Suprapubic skin (tissue), 4 donors: ENCODE measurements around the gene PLEKHO2. TPM values are rescaled to one million over a fixed set of nuclear protein-coding genes. Genes with fewer than 3 reads are reported as not detected.

Experiments
- DNase-seq, 2 donors: peaks; one replicate each; pipeline ENCODE4 v3.0.0-alpha.2; 2019; ENCODE audit warnings: low spot score in 2 of 2
- H3K27ac ChIP-seq: fragments of 200-600 bp; sonication (generic); one replicate; pipeline ENCODE4 v1.5.1; 2019
- H3K27me3 ChIP-seq: fragments of 200-600 bp; sonication (generic); one replicate; pipeline ENCODE4 v1.5.1; 2019
- H3K36me3 ChIP-seq: fragments of 200-600 bp; sonication (generic); one replicate; pipeline ENCODE4 v1.5.1; 2019
- H3K4me1 ChIP-seq: fragments of 200-600 bp; sonication (generic); one replicate; pipeline ENCODE4 v1.5.1; 2019
- H3K4me3 ChIP-seq: fragments of 200-600 bp; sonication (generic); one replicate; pipeline ENCODE4 v1.5.1; 2019; ENCODE audit warnings: mild to moderate bottlenecking
- H3K9me3 ChIP-seq: fragments of 200-600 bp; sonication (generic); one replicate; pipeline ENCODE4 v1.5.1; 2019
- CTCF ChIP-seq, 2 donors: fragments of 200-600 bp in 1 of 2; fragments of 450-650 bp in 1 of 2; sonication (generic) in 1 of 2; IDR thresholded peaks; one replicate each; pipeline ENCODE4 v1.5.1; 2016 to 2019; ENCODE audit warnings: antibody characterized with exemption in 2 of 2, mild to moderate bottlenecking in 1 of 2, moderate library complexity in 1 of 2
- EP300 ChIP-seq: sonication (generic); formaldehyde crosslinking; IDR thresholded peaks from one replicate; pipeline ENCODE4 v1.6.1; 2017; ENCODE audit warnings: antibody characterized with exemption
- POLR2A ChIP-seq, 2 donors: fragments of 450-650 bp; IDR thresholded peaks; one replicate each; pipeline ENCODE4 v1.6.1; 2017; ENCODE audit warnings: antibody characterized with exemption in 2 of 2, mild to moderate bottlenecking in 2 of 2, moderate library complexity in 2 of 2
- POLR2AphosphoS5 ChIP-seq, 3 donors: sonication (generic); formaldehyde crosslinking; IDR thresholded peaks; one replicate each; pipeline ENCODE4 v1.6.1; 2017; ENCODE audit warnings: antibody characterized with exemption in 3 of 3
- WGBS: methylation state at CpG from one replicate; pipeline ENCODE4 v1.1.5; 2018; 5-methylcytosine and 5-hydroxymethylcytosine counted together
- total RNA-seq, 4 donors: library from RNA; depleted of rRNA; stranded (reverse); fragments of >200 nt; gene quantifications; one replicate each; pipeline ENCODE4 v1.1.0, GENCODE V29; 2016

PLEKHO2 gene
- total RNA-seq, 4 donors from 2014 or later: 6.7 to 13.8 (median 8.0) TPM

GRCh38 chr15:64891561-64891960 lies 49.8 kb downstream of the PLEKHO2 start:
- no peaks in the 10 kb centered on the region for H3K9me3 ChIP-seq
- no peaks in the 10 kb centered on the region for H3K27me3 ChIP-seq
- TF ChIP-seq EP300: no peak
- no peak for TF ChIP-seq CTCF (IDR thresholded peaks at IDR 0.05)
- TF ChIP-seq POLR2AphosphoS5 (IDR thresholded peaks at IDR 0.05): no peak
- no peak for TF ChIP-seq POLR2A (IDR thresholded peaks at IDR 0.05)
- H3K36me3 ChIP-seq: no peaks in the 10 kb centered on the region
- no peak overlapping the region for H3K4me3 ChIP-seq
- peaks cover 43% of the 10 kb centered on the region for H3K4me1 ChIP-seq
- no peak for DNase-seq
- H3K27ac ChIP-seq: no peak overlapping the region

GRCh38 chr15:64892847-64893403 lies 51.2 kb downstream of the PLEKHO2 start:
- Histone ChIP-seq H3K9me3 (no peaks in the 10 kb centered on the region), H3K27ac (peak overlapping the region; percentile 82), H3K4me3 (no peak overlapping the region), H3K36me3 (no peaks in the 10 kb centered on the region), H3K27me3 (no peaks in the 10 kb centered on the region), H3K4me1 (peaks cover 56% of the 10 kb centered on the region)
- DNase-seq: no peak
- WGBS: 93% methylated on average over 8 of the region's 8 CpGs
- TF ChIP-seq CTCF (IDR thresholded peaks at IDR 0.05): no peak
- TF ChIP-seq EP300: no peak
- TF ChIP-seq POLR2A (IDR thresholded peaks at IDR 0.05): no peak
- TF ChIP-seq POLR2AphosphoS5 (IDR thresholded peaks at IDR 0.05): no peak

- Histone ChIP-seq H3K9me3 (no peaks in the 10 kb centered on the region), H3K27ac (peak overlapping the region; percentile 82), H3K4me3 (peak overlapping the region; percentile 25), H3K36me3 (no peaks in the 10 kb centered on the region), H3K4me1 (peaks cover 63% of the 10 kb centered on the region), H3K27me3 (no peaks in the 10 kb centered on the region)
- no peak for TF ChIP-seq CTCF (IDR thresholded peaks at IDR 0.05)
- peak in 1 of 2 donors; percentile 33 for TF ChIP-seq POLR2A (IDR thresholded peaks at IDR 0.05)
- no peak for TF ChIP-seq EP300
- peak in 2 of 3 donors; percentile 25 to 38 for TF ChIP-seq POLR2AphosphoS5 (IDR thresholded peaks at IDR 0.05)
- DNase-seq: peak; percentile 94 to 96
- 44% methylated on average over 26 of the region's 44 CpGs for WGBS
Observed at GRCh38 chr15:64893481-64894394, 52.0 kb downstream of the PLEKHO2 start.

- Histone ChIP-seq H3K9me3 (no peaks in the 10 kb centered on the region), H3K4me1 (peaks cover 63% of the 10 kb centered on the region), H3K4me3 (peak overlapping the region; percentile 25), H3K36me3 (no peaks in the 10 kb centered on the region), H3K27ac (peak overlapping the region; percentile 82), H3K27me3 (no peaks in the 10 kb centered on the region)
- WGBS: 34% methylated on average over 18 of the region's 20 CpGs
- TF ChIP-seq POLR2A (IDR thresholded peaks at IDR 0.05): no peak
- peak in 1 of 2 donors; percentile 77 for DNase-seq
Observed at GRCh38 chr15:64894395-64895056, 52.8 kb downstream of the PLEKHO2 start.

GRCh38 chr15:64895285-64896065 lies 53.8 kb downstream of the PLEKHO2 start:
- H3K27me3 ChIP-seq: no peaks in the 10 kb centered on the region
- peak overlapping the region; percentile 25 for H3K4me3 ChIP-seq
- H3K4me1 ChIP-seq: peaks cover 63% of the 10 kb centered on the region
- H3K27ac ChIP-seq: peak overlapping the region; percentile 82
- no peaks in the 10 kb centered on the region for H3K36me3 ChIP-seq
- no peak for DNase-seq
- H3K9me3 ChIP-seq: no peaks in the 10 kb centered on the region
- no peak for TF ChIP-seq CTCF (IDR thresholded peaks at IDR 0.05)
- WGBS: 43% methylated on average over 5 of the region's 6 CpGs
